H1 (cell line): ENCODE results near the gene ADK. TPM values are rescaled to one million over a fixed set of nuclear protein-coding genes. Genes with fewer than 3 reads are reported as not detected.

Experiments
- CTCF ChIA-PET: fragments of 300-600 bp; sonication (Branson Sonifier 250); formaldehyde crosslinking; loops from one replicate; lab custom pipeline; 2021; ENCODE audit not compliant: partially characterized antibody; lab: Charles Lee
- POLR2A ChIA-PET: fragments of 300-600 bp; sonication (Branson Sonifier 250); formaldehyde crosslinking; loops from one replicate; lab custom pipeline; 2021; ENCODE audit warnings: inconsistent platforms; ENCODE audit not compliant: partially characterized antibody; lab: Charles Lee
- DNase-seq, 2 experiments: peaks; one replicate each; pipeline versions ENCODE4 v3.0.0 to v3.0.0-alpha.2; 2010 to 2022; ENCODE audit warnings: low spot score in 2 of 2, low read depth in 1 of 2, mixed read lengths in 1 of 2
- FAIRE-seq: peaks from 2 replicates; lab custom pipeline; 2011; peaks lifted over from hg19 to GRCh38; lab: Jason Lieb, UNC
- H2AFZ ChIP-seq: 2 replicates; pipeline ENCODE4 v1.8.1; 2012; ENCODE audit warnings: low read length, inconsistent platforms
- H2AK5ac ChIP-seq: 2 replicates; pipeline ENCODE4 v1.6.1; 2013; ENCODE audit warnings: low read depth, low read length
- H2BK120ac ChIP-seq: replicated peaks from 2 replicates; pipeline ENCODE3; 2013; ENCODE audit warnings: low read depth, low read length, inconsistent platforms
- H2BK12ac ChIP-seq: 2 replicates; pipeline ENCODE4 v1.6.1; 2013; ENCODE audit warnings: low read depth, low read length
- H2BK15ac ChIP-seq: 2 replicates; pipeline ENCODE4 v1.6.1; 2013; ENCODE audit warnings: low read length
- H2BK20ac ChIP-seq: 2 replicates; pipeline ENCODE4 v1.6.1; 2013; ENCODE audit warnings: low read length
- H2BK5ac ChIP-seq: 2 replicates; pipeline ENCODE4 v1.6.1; 2013; ENCODE audit warnings: low read depth, low read length
- H3K14ac ChIP-seq: 2 replicates; pipeline ENCODE4 v1.6.1; 2013; ENCODE audit warnings: inconsistent platforms; ENCODE audit not compliant: insufficient read length
- H3K18ac ChIP-seq: 2 replicates; pipeline ENCODE4 v1.6.1; 2013; ENCODE audit warnings: low read length; ENCODE audit errors: extremely low read depth
- H3K23ac ChIP-seq: 2 replicates; pipeline ENCODE4 v1.6.1; 2013; ENCODE audit warnings: inconsistent platforms; ENCODE audit not compliant: insufficient read length
- H3K23me2 ChIP-seq: 2 replicates; pipeline ENCODE4 v1.6.1; 2013; ENCODE audit warnings: low read depth, low read length
- H3K27ac ChIP-seq: 2 replicates; pipeline ENCODE4 v1.6.1; 2011; ENCODE audit warnings: low read depth, low read length, inconsistent platforms
- H3K27me3 ChIP-seq, 4 experiments: replicated peaks in 1 of 4; 1 replicate in 1 of 4; 2 replicates in 3 of 4; pipeline versions ENCODE4 v1.6.1 to v1.8.1; 2011 to 2013; ENCODE audit warnings: low read length in 3 of 4, mild to moderate bottlenecking in 3 of 4, inconsistent platforms in 2 of 4, mixed read lengths in 2 of 4, moderate library complexity in 1 of 4; ENCODE audit not compliant: control insufficient read depth in 3 of 4, insufficient read depth in 3 of 4; ENCODE audit errors: extremely low read depth in 1 of 4
- H3K36me3 ChIP-seq, 4 experiments: 2 replicates each; pipeline versions ENCODE4 v1.6.1 to v1.8.1; 2011 to 2013; ENCODE audit warnings: mild to moderate bottlenecking in 4 of 4, low read length in 3 of 4, moderate library complexity in 2 of 4, control low read depth in 1 of 4, inconsistent platforms in 1 of 4; ENCODE audit not compliant: insufficient read depth in 4 of 4, control insufficient read depth in 2 of 4
- H3K4ac ChIP-seq: replicated peaks from 2 replicates; pipeline ENCODE3; 2013; ENCODE audit warnings: low read length, low read depth, mixed read lengths, inconsistent platforms; ENCODE audit not compliant: insufficient read length
- H3K4me1 ChIP-seq, 4 experiments: replicated peaks in 1 of 4; 1 replicate in 1 of 4; 2 replicates in 3 of 4; pipeline versions ENCODE4 v1.6.1 to v1.8.1; 2011 to 2013; ENCODE audit warnings: low read length in 3 of 4, inconsistent platforms in 2 of 4, mixed read lengths in 1 of 4; ENCODE audit not compliant: insufficient read depth in 4 of 4, control insufficient read depth in 3 of 4
- H3K4me2 ChIP-seq, 2 experiments: 2 replicates each; pipeline versions ENCODE4 v1.6.1 to v1.8.1; 2011 to 2013; ENCODE audit warnings: low read depth in 2 of 2, low read length in 2 of 2, control low read depth in 1 of 2, inconsistent platforms in 1 of 2, mild to moderate bottlenecking in 1 of 2; ENCODE audit not compliant: insufficient read depth in 1 of 2
- H3K4me3 ChIP-seq, 4 experiments: fragments of 200-600, 300-600 bp in 1 of 4; sonication (generic), shearing (Covaris generic), sonication (Bioruptor Twin) in 1 of 4; 2 replicates each; pipeline versions ENCODE4 v1.5.1 to v1.8.1; 2011 to 2016; ENCODE audit warnings: low read length in 4 of 4, low read depth in 3 of 4, control low read depth in 2 of 4, inconsistent platforms in 2 of 4, mild to moderate bottlenecking in 2 of 4, mixed read lengths in 1 of 4, moderate library complexity in 1 of 4; ENCODE audit not compliant: insufficient read depth in 2 of 4; ENCODE audit errors: extremely low read depth in 1 of 4
- H3K56ac ChIP-seq: replicated peaks from 2 replicates; pipeline ENCODE3; 2013; ENCODE audit warnings: low read depth, mild to moderate bottlenecking, mixed read lengths, low read length, inconsistent platforms; ENCODE audit not compliant: insufficient read length
- H3K79me1 ChIP-seq: 2 replicates; pipeline ENCODE4 v1.6.1; 2013; ENCODE audit warnings: low read depth, low read length, control low read depth
- H3K79me2 ChIP-seq, 2 experiments: 2 replicates each; pipeline versions ENCODE4 v1.6.1 to v1.8.1; 2012 to 2013; ENCODE audit warnings: low read length in 2 of 2, mild to moderate bottlenecking in 2 of 2, inconsistent platforms in 1 of 2; ENCODE audit not compliant: insufficient read depth in 2 of 2, control insufficient read depth in 1 of 2
- H3K9ac ChIP-seq, 4 experiments: replicated peaks in 1 of 4; 1 replicate in 1 of 4; 2 replicates in 3 of 4; pipeline versions ENCODE4 v1.6.1 to v1.8.1; 2011 to 2013; ENCODE audit warnings: low read depth in 3 of 4, low read length in 3 of 4, control low read depth in 2 of 4, mild to moderate bottlenecking in 2 of 4, moderate library complexity in 2 of 4, inconsistent platforms in 1 of 4; ENCODE audit errors: extremely low read depth in 1 of 4
- H3K9me3 ChIP-seq, 2 experiments: 2 replicates each; pipeline versions ENCODE4 v1.6.1 to v1.8.1; 2012 to 2013; ENCODE audit warnings: mild to moderate bottlenecking in 2 of 2, moderate library complexity in 2 of 2, control low read depth in 1 of 2, inconsistent platforms in 1 of 2, low read depth in 1 of 2, low read length in 1 of 2, mixed read lengths in 1 of 2; ENCODE audit not compliant: insufficient read depth in 2 of 2
- H4K20me1 ChIP-seq, 2 experiments: replicated peaks in 1 of 2; 2 replicates each; pipeline versions ENCODE3 to v1.8.1; 2011 to 2013; ENCODE audit warnings: inconsistent platforms in 2 of 2, low read length in 2 of 2, mild to moderate bottlenecking in 1 of 2; ENCODE audit not compliant: insufficient read depth in 2 of 2, control insufficient read depth in 1 of 2
- H4K5ac ChIP-seq: 2 replicates; pipeline ENCODE4 v1.6.1; 2013; ENCODE audit warnings: low read length, low read depth, mixed read lengths, inconsistent platforms; ENCODE audit not compliant: insufficient read length
- H4K8ac ChIP-seq: 2 replicates; pipeline ENCODE4 v1.8.0; 2013; ENCODE audit warnings: mild to moderate bottlenecking, moderate library complexity, low read length, inconsistent platforms; ENCODE audit not compliant: insufficient read depth; ENCODE audit errors: extremely low read depth
- H4K91ac ChIP-seq: replicated peaks from 2 replicates; pipeline ENCODE3; 2013; ENCODE audit warnings: low read length, mixed read lengths, inconsistent platforms; ENCODE audit not compliant: insufficient read length
- CBX8 ChIP-seq: fragments of 300-800, 300-1000 bp; sonication (generic); IDR thresholded peaks from 2 replicates; pipeline ENCODE4 v1.7.1; 2016; ENCODE audit warnings: low read depth, low read length, borderline replicate concordance
- CHD1 ChIP-seq: IDR thresholded peaks from 2 replicates; pipeline ENCODE4 v1.6.1; 2012; ENCODE audit warnings: low read depth, low read length, improper control_type of control experiment
- CREB1 ChIP-seq: IDR thresholded peaks from 2 replicates; pipeline ENCODE4 v1.6.1; 2012; ENCODE audit warnings: inconsistent platforms
- CTBP2 ChIP-seq: IDR thresholded peaks from 2 replicates; pipeline ENCODE4 v1.7.0; 2011; ENCODE audit warnings: borderline replicate concordance, mild to moderate bottlenecking, moderate library complexity, mixed read lengths, low read length; ENCODE audit not compliant: insufficient read depth, insufficient read length
- EGR1 ChIP-seq: IDR thresholded peaks from 2 replicates; pipeline ENCODE4 v1.6.1; 2011; ENCODE audit warnings: low read depth, low read length, borderline replicate concordance
- EP300 ChIP-seq, 2 experiments: IDR thresholded peaks; 1 replicate in 1 of 2; 2 replicates in 1 of 2; pipeline ENCODE4 v1.6.1; 2011 to 2012; ENCODE audit warnings: low read depth in 2 of 2, low read length in 2 of 2, mild to moderate bottlenecking in 2 of 2, borderline replicate concordance in 1 of 2, inconsistent platforms in 1 of 2, moderate library complexity in 1 of 2
- FOSL1 ChIP-seq: IDR thresholded peaks from 2 replicates; pipeline ENCODE4 v1.6.1; 2011; ENCODE audit warnings: mild to moderate bottlenecking, low read depth, low read length, moderate library complexity; ENCODE audit not compliant: insufficient read depth
- HDAC2 ChIP-seq, 2 experiments: fragments of 300-600 bp in 1 of 2; sonication (generic) in 1 of 2; IDR thresholded peaks; 2 replicates each; pipeline ENCODE4 v1.6.1; 2011 to 2012; ENCODE audit warnings: low read depth in 2 of 2, low read length in 2 of 2, mild to moderate bottlenecking in 2 of 2, moderate library complexity in 2 of 2, borderline replicate concordance in 1 of 2, inconsistent platforms in 1 of 2
- MAFK ChIP-seq: IDR thresholded peaks from 2 replicates; pipeline ENCODE4 v1.6.1; 2012; ENCODE audit warnings: low read depth, mild to moderate bottlenecking, improper control_type of control experiment, low read length
- POLR2A ChIP-seq, 2 experiments: IDR thresholded peaks; 1 replicate in 1 of 2; 2 replicates in 1 of 2; pipeline ENCODE4 v1.6.1; 2011; ENCODE audit warnings: low read depth in 2 of 2, low read length in 2 of 2, mild to moderate bottlenecking in 2 of 2; ENCODE audit errors: control extremely low read depth in 1 of 2
- RBBP5 ChIP-seq: IDR thresholded peaks from 2 replicates; pipeline ENCODE4 v1.7.1; 2012; ENCODE audit warnings: low read depth, mild to moderate bottlenecking, inconsistent platforms, low read length, moderate library complexity, borderline replicate concordance
- SIRT6 ChIP-seq: IDR thresholded peaks from one replicate; pipeline ENCODE4 v1.7.1; 2012; ENCODE audit warnings: low read length, inconsistent platforms
- SP2 ChIP-seq: IDR thresholded peaks from 2 replicates; pipeline ENCODE4 v1.6.1; 2012; ENCODE audit warnings: mild to moderate bottlenecking, low read length, inconsistent platforms
- ZNF274 ChIP-seq: IDR thresholded peaks from 2 replicates; pipeline ENCODE4 v1.7.0; 2012; ENCODE audit warnings: low read length, borderline replicate concordance; ENCODE audit errors: extremely low read depth
- WGBS, 2 experiments: shearing (Covaris generic) in 1 of 2; methylation state at CpG; one replicate each; pipeline versions ENCODE4 v1.1.6 to v1.1.7; 2013 to 2015; ENCODE audit warnings: low lambda C conversion rate in 2 of 2, mixed read lengths in 2 of 2, inconsistent platforms in 1 of 2, low coverage in 1 of 2, missing lambda C conversion rate in 1 of 2; ENCODE audit not compliant: insufficient replicate concordance in 2 of 2, insufficient coverage in 1 of 2, insufficient read length in 1 of 2; ENCODE audit errors: extremely low coverage in 1 of 2, missing lambda C conversion rate in 1 of 2; 5-methylcytosine and 5-hydroxymethylcytosine counted together
- polyA plus RNA-seq, 7 experiments: library from polyadenylated mRNA; depleted of rRNA in 3 of 7; stranded (reverse) in 5 of 7; unstranded in 2 of 7; fragments of >200 nt in 5 of 7; fragments of 200-250 nt in 2 of 7; gene quantifications; 1 replicate in 5 of 7; 2 replicates in 1 of 7; 4 replicates in 1 of 7; pipeline versions ENCODE4 v1.2.1 to v1.2.3, GENCODE V29; 2011 to 2013; ENCODE audit warnings: missing spikeins in 2 of 7, mixed read lengths in 2 of 7
- total RNA-seq: library from RNA; stranded (reverse); fragmentation: NEBNext Ultra II Directional; extraction: Animal tissue kit (Norgen Biotek cat#: 25700); gene quantifications from 2 replicates; pipeline ENCODE4 v1.2.1, GENCODE V29; 2021
- TF ChIP-seq, protein P1 (sequence below): IDR thresholded peaks from 2 replicates; pipeline ENCODE4 v1.6.1; 2012; ENCODE audit warnings: inconsistent platforms

The ADK gene
- total and polyA plus RNA-seq, 2 of the 8 experiments (the other 6 are each of a cell fraction or from before 2014, with no cell fraction given) = 12.3 to 42.4 TPM

DNA sequence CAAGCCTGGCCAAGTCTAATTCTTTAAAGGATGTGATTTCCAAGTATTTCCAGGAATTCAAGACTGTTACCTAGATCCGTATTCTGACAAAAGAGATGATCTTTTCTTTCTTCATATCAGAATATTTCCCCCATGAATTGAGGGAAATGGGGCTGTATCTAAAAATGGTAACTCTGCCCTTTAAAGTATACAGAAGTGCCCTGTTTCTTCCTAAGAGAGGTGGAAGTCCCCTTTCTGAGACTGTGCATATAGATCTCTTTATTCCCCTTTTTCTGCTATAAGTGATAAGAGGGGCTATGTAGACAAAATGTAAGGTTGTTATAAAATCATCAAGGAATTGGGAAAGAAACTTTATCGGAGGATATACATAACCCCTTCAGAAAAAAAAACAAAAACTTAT, 388.3 kb downstream of the ADK start:
- Histone ChIP-seq H2BK20ac (no peak overlapping the region), H3K4me2 (no peak overlapping the region), H3K79me1 (no peaks in the 10 kb centered on the region), H2BK120ac (no peak overlapping the region), H2AK5ac (no peak overlapping the region), H4K5ac (no peak overlapping the region), H3K4me1 (no peaks in the 10 kb centered on the region; a peak in 1 of 7 replicates), H3K27me3 (no peaks in the 10 kb centered on the region), H3K56ac (no peak overlapping the region), H3K27ac (no peak overlapping the region), H2BK12ac (no peak overlapping the region), H4K20me1 (no peaks in the 10 kb centered on the region), H3K79me2 (no peaks in the 10 kb centered on the region), H4K91ac (no peak overlapping the region), H3K18ac (no peak overlapping the region), H3K4ac (no peak overlapping the region), H3K23me2 (no peaks in the 10 kb centered on the region), H3K4me3 (no peak overlapping the region), H2AFZ (no peak overlapping the region), H4K8ac (no peak overlapping the region), H3K9me3 (no peaks in the 10 kb centered on the region), H2BK5ac (no peak overlapping the region), H3K23ac (no peak overlapping the region), H2BK15ac (no peak overlapping the region), H3K9ac (no peak overlapping the region), H3K36me3 (no peaks in the 10 kb centered on the region), H3K14ac (no peak overlapping the region)
- no peak for FAIRE-seq
- WGBS, 2 experiments = 91% methylated on average over 2 of the region's 2 CpGs; no CpG with 5 or more reads in 1 of the 2 experiments
- DNase-seq = no peak
- CTCF ChIA-PET = no interaction called here
- POLR2A ChIA-PET = no interaction called here
- TF ChIP-seq MAFK (no peak), CHD1 (no peak), RBBP5 (no peak), POLR2A (IDR thresholded peaks at IDR 0.05; ENCODE audit: control extremely low read depth in 1 of 2, low read depth in 2 of 2, low read length in 2 of 2) (no peak), EGR1 (no peak), SP2 (no peak), CREB1 (no peak), ZNF274 (no peak), CTBP2 (no peak), EP300 (IDR thresholded peaks at IDR 0.05; ENCODE audit: borderline replicate concordance in 1 of 2, low read depth in 2 of 2, low read length in 2 of 2) (no peak), CBX8 (no peak), HDAC2 (IDR thresholded peaks at IDR 0.05; ENCODE audit: borderline replicate concordance in 1 of 2, low read depth in 2 of 2, low read length in 2 of 2) (no peak), SIRT6 (no peak), FOSL1 (no peak)
- TF ChIP-seq, protein P1, sequence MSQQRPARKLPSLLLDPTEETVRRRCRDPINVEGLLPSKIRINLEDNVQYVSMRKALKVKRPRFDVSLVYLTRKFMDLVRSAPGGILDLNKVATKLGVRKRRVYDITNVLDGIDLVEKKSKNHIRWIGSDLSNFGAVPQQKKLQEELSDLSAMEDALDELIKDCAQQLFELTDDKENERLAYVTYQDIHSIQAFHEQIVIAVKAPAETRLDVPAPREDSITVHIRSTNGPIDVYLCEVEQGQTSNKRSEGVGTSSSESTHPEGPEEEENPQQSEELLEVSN = no peak
